Endodermal cell (in vitro differentiated cells): ENCODE results near the gene BFAR. TPM values are rescaled to one million over a fixed set of nuclear protein-coding genes. Genes with fewer than 3 reads are reported as not detected.
"Not testable (repeated sequence)": the region's sequence is repeated elsewhere in the genome, so short reads cannot be mapped to it uniquely, and the experiment has no call there.

ENCODE experiments used
- DNase-seq: peaks from one replicate; pipeline ENCODE4 v3.0.0-alpha.2; 2017
- H3K27ac ChIP-seq: 2 replicates; pipeline ENCODE4 v1.5.1; 2013; ENCODE audit warnings: mild to moderate bottlenecking, low read depth, low read length, moderate library complexity
- H3K27me3 ChIP-seq: 2 replicates; pipeline ENCODE4 v1.6.1; 2013; ENCODE audit warnings: mild to moderate bottlenecking, low read length, moderate library complexity; ENCODE audit not compliant: insufficient read depth, control insufficient read depth, poor library complexity, severe bottlenecking
- H3K36me3 ChIP-seq: 2 replicates; pipeline ENCODE4 v1.7.0; 2013; ENCODE audit warnings: mild to moderate bottlenecking, low read length, moderate library complexity; ENCODE audit not compliant: control insufficient read depth, insufficient read depth
- H3K4me1 ChIP-seq: one replicate; pipeline ENCODE4 v1.7.0; 2013; ENCODE audit warnings: low read length; ENCODE audit not compliant: control insufficient read depth, insufficient read depth
- H3K4me3 ChIP-seq: 2 replicates; pipeline ENCODE4 v1.5.1; 2013; ENCODE audit warnings: mild to moderate bottlenecking, low read length, moderate library complexity
- H3K9ac ChIP-seq: 2 replicates; pipeline ENCODE4 v1.6.1; 2013; ENCODE audit warnings: mild to moderate bottlenecking, low read length, moderate library complexity; ENCODE audit not compliant: poor library complexity, severe bottlenecking; ENCODE audit errors: extremely low read depth
- H3K9me3 ChIP-seq: 2 replicates; pipeline ENCODE4 v1.6.1; 2013; ENCODE audit warnings: mild to moderate bottlenecking, low read length, moderate library complexity; ENCODE audit not compliant: control insufficient read depth
- H3K27ac Mint-ChIP-seq: 2 replicates; pipeline ENCODE4 v1.8.0; 2020; ENCODE audit warnings: mixed read lengths
- H3K27me3 Mint-ChIP-seq: 2 replicates; pipeline ENCODE4 v1.8.0; 2021; ENCODE audit warnings: mild to moderate bottlenecking, mixed read lengths; ENCODE audit not compliant: insufficient read depth
- H3K36me3 Mint-ChIP-seq: 2 replicates; pipeline ENCODE4 v1.8.0; 2020; ENCODE audit warnings: low read depth, mixed read lengths
- H3K4me1 Mint-ChIP-seq: 2 replicates; pipeline ENCODE4 v1.8.0; 2020; ENCODE audit warnings: mixed read lengths
- H3K4me3 Mint-ChIP-seq: 2 replicates; pipeline ENCODE4 v1.8.0; 2020; ENCODE audit warnings: mild to moderate bottlenecking, moderate library complexity, mixed read lengths
- H3K9me3 Mint-ChIP-seq: 2 replicates; pipeline ENCODE4 v1.8.0; 2020; ENCODE audit warnings: mild to moderate bottlenecking, mixed read lengths
- WGBS, 2 experiments: methylation state at CpG; one replicate each; pipeline versions ENCODE4 v1.1.5 to v1.1.7; 2013; ENCODE audit warnings: missing lambda C conversion rate in 2 of 2, mixed read lengths in 1 of 2; ENCODE audit not compliant: insufficient coverage in 1 of 2, insufficient read length in 1 of 2; 5-methylcytosine and 5-hydroxymethylcytosine counted together
- total RNA-seq, 2 donors: library from RNA; stranded (reverse); fragmentation: NEBNext Ultra II Directional in 1 of 2; extraction: Animal tissue kit (Norgen Biotek cat#: 25700) in 1 of 2; gene quantifications; 2 replicates in 1 of 2; 3 replicates in 1 of 2; pipeline ENCODE4 v1.2.1, GENCODE V29; 2021
- TF ChIP-seq, protein P1 (sequence below): fragments of 200-600 bp; sonication (generic); conservative IDR thresholded peaks from 2 replicates; pipeline ENCODE4 v1.5.0; 2021; ENCODE audit warnings: antibody characterized with exemption, mild to moderate bottlenecking

Gene BFAR
- total RNA-seq, 2 donors from 2014 or later: 60.1 to 73.3 TPM

DNA sequence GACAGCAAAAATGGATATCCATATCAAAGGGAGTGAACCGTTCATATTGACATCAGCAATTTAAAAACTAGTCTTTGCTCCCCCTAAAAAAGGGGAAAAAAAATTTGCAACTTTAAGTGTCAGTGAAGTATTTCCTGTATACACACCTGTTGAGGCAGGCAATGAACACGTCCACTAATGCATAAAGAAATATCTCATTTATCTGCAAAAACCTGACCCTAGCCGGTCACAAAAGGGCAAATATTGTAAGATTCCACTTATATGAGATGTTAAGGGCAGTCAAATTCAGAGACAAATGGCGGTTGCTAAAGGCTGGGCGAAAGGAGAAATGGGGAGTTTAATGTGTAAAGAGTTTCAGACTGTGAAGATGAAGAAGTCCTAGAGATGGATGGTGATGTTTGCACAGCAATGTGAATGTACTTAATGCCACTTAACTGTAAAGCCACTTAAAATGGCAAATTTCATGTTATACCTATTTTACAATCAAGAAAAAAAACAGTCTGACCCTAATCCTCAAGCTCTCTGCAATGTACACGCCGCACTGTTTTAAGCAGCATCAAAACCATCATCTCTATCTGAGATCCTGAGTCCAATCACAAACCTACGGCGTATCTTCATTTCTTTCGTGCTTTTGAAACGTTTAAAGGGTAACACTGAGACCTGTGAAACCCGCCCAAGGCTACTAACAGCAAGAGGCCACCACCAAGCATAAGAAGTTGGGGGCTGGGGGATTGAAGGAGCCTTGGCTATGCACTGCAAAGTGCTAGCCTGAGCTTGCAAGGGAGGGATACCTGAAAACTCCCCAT, 3.7 kb upstream of the BFAR start:
- H3K27ac Mint-ChIP-seq: peak overlapping the region; percentile 98
- Histone ChIP-seq H3K4me1 (no peaks in the 10 kb centered on the region), H3K4me3 (peak overlapping the region; percentile 95), H3K27me3 (no peaks in the 10 kb centered on the region), H3K36me3 (peaks cover 45% of the 10 kb centered on the region), H3K9me3 (no peaks in the 10 kb centered on the region), H3K27ac (peak overlapping the region; percentile 88), H3K9ac (peak overlapping the region; percentile 95)
- 60 to 95% methylated on average over 7 to 12 of the region's 12 CpGs for WGBS, 2 experiments
- peaks cover 14% of the 10 kb centered on the region for H3K4me1 Mint-ChIP-seq
- TF ChIP-seq, protein P1, sequence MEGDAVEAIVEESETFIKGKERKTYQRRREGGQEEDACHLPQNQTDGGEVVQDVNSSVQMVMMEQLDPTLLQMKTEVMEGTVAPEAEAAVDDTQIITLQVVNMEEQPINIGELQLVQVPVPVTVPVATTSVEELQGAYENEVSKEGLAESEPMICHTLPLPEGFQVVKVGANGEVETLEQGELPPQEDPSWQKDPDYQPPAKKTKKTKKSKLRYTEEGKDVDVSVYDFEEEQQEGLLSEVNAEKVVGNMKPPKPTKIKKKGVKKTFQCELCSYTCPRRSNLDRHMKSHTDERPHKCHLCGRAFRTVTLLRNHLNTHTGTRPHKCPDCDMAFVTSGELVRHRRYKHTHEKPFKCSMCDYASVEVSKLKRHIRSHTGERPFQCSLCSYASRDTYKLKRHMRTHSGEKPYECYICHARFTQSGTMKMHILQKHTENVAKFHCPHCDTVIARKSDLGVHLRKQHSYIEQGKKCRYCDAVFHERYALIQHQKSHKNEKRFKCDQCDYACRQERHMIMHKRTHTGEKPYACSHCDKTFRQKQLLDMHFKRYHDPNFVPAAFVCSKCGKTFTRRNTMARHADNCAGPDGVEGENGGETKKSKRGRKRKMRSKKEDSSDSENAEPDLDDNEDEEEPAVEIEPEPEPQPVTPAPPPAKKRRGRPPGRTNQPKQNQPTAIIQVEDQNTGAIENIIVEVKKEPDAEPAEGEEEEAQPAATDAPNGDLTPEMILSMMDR: no peak
- no peaks in the 10 kb centered on the region for H3K27me3 Mint-ChIP-seq
- peak overlapping the region; percentile 83 for H3K4me3 Mint-ChIP-seq
- no peak for DNase-seq
- peaks cover 36% of the 10 kb centered on the region for H3K36me3 Mint-ChIP-seq
- H3K9me3 Mint-ChIP-seq: no peaks in the 10 kb centered on the region

DNA sequence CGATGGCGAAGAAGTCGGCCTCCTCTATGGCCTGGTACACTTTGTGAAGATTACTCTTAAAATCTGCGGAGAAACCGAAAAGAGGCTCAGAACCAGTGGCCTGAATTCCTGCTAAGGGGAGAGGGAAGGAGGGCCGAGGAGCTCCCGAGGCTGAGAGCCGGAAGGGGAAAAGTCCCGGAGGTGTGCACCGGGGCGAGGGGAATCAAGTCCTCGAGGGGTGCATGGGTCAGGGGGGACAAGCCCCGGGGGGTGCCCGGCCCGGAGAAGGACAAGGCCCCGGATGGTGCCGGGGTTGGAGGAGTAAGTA, 3.2 kb upstream of the BFAR start:
- H3K27ac Mint-ChIP-seq: peak overlapping the region; percentile 98
- Histone ChIP-seq H3K36me3 (peaks cover 43% of the 10 kb centered on the region), H3K4me3 (peak overlapping the region; percentile 95), H3K27me3 (no peaks in the 10 kb centered on the region), H3K9ac (peak overlapping the region; percentile 95), H3K4me1 (peaks cover 5% of the 10 kb centered on the region), H3K9me3 (no peaks in the 10 kb centered on the region), H3K27ac (peak overlapping the region; percentile 88)
- peak overlapping the region; percentile 83 for H3K4me3 Mint-ChIP-seq
- peaks cover 18% of the 10 kb centered on the region for H3K4me1 Mint-ChIP-seq
- peaks cover 35% of the 10 kb centered on the region for H3K36me3 Mint-ChIP-seq
- TF ChIP-seq, protein P1: no peak
- H3K27me3 Mint-ChIP-seq: no peaks in the 10 kb centered on the region
- no peaks in the 10 kb centered on the region for H3K9me3 Mint-ChIP-seq
- 3 to 8% methylated on average over 7 to 17 of the region's 17 CpGs for WGBS, 2 experiments
- DNase-seq: no peak

DNA sequence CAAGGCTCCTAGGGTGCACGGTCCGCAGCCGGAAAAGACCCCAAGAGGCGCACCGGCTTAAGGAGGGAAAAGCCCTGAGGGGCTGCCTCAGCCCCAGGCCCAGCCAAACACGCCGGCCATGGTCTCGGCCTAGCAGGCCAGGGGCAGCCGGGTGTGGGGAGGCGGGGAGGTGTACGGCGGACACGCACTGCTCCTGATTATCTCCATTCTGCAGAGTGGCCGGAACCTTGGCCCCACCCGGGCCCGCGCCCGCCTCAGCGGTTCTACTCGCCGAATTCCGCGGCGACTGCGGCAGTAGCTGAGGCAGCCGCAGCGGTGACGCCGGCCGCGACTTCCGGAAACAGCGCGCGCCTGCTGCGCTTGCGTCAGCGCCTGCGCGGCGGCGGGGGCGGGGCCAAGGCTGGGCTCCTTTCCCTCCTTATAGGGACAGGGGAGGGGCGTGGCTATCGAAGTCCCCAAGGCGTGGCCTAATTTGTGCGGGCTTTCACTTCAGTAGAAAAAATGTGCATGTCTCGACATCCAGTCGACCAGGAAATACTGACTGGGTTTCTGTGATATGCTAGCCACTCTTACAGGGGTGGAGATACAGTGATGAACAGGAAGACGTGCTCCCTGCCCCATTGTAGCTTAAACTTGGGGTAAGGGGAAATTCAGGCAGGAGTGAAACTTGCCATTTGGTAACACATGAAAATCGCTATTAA, 2.7 kb upstream of the BFAR start, which contains the start of gene PARN:
PARN (minus strand) TSS at position 342 of the 701 bp plus-strand sequence; CDS start at position 207, 135 bp downstream.
- Mint-ChIP-seq H3K4me1 (peaks cover 22% of the 10 kb centered on the region), H3K27me3 (no peaks in the 10 kb centered on the region), H3K4me3 (peak within 1 kb of the TSS; percentile 83), H3K9me3 (no peaks in the 10 kb centered on the region), H3K27ac (peak within 1 kb of the TSS; percentile 98), H3K36me3 (peaks cover 30% of the 10 kb centered on the region)
- peak; percentile 98 for DNase-seq
- H3K27me3 ChIP-seq: no peaks in the 10 kb centered on the region
- peaks cover 5% of the 10 kb centered on the region for H3K4me1 ChIP-seq
- H3K9me3 ChIP-seq: no peaks in the 10 kb centered on the region
- TF ChIP-seq, protein P1: no peak
- H3K4me3 ChIP-seq: peak within 1 kb of the TSS; percentile 95
- WGBS, 2 experiments: 3 to 5% methylated on average over 25 to 51 of the region's 51 CpGs
- H3K27ac ChIP-seq: peak within 1 kb of the TSS; percentile 88
- H3K36me3 ChIP-seq: peaks cover 42% of the 10 kb centered on the region
- peak within 1 kb of the TSS; percentile 95 for H3K9ac ChIP-seq

DNA sequence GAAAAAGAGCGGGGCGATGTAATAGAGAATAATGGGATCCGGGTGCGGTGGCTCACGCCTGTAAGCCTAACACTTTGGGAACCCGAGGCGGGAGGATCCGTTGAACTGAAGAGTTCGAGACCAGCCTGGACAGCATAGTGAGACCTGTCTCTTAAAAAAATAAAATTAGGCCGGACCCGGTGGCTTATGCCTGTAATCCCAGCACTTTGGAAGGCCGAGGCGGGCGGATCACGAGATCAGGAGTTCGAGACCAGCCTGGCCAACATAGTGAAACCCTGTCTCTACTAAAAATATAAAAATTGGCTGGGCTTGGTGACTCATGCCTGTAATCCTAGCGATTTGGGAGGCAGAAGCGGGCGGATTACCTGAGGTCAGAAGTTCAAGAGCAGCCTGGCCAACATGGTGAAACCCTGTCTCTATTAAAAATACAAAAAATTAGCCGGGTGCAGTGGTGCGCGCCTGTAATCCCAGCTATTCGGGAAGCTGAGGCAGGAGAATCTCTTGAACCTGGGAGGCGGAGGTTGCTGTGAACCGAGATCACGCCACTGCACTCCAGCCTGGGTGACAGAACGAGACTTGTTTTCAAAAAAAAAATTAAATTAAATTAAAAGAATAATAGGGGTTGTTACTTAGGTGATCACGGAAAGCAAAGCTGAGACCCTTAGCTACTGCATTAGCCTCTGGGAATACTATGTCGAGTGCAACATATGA, 2.0 kb upstream of the BFAR start:
- WGBS, 2 experiments: 91% methylated on average over 26 to 28 of the region's 29 CpGs
- H3K27me3 Mint-ChIP-seq, H3K9me3 Mint-ChIP-seq, DNase-seq, H3K27me3 ChIP-seq, H3K9me3 ChIP-seq, H3K4me1 ChIP-seq: not testable (repeated sequence)
- peak overlapping the region; percentile 83 for H3K4me3 Mint-ChIP-seq
- Histone ChIP-seq H3K27ac (peak overlapping the region; percentile 40), H3K4me3 (peak overlapping the region; percentile 95), H3K9ac (peak overlapping the region; percentile 95), H3K36me3 (peaks cover 35% of the 10 kb centered on the region)
- H3K4me1 Mint-ChIP-seq: peaks cover 28% of the 10 kb centered on the region
- peaks cover 24% of the 10 kb centered on the region for H3K36me3 Mint-ChIP-seq
- peak overlapping the region; percentile 85 for H3K27ac Mint-ChIP-seq
